Fibroblast of villous mesenchyme (primary cell): ENCODE results near the gene ZNF281. TPM values are rescaled to one million over a fixed set of nuclear protein-coding genes. Genes with fewer than 3 reads are reported as not detected.

Experiments used
- DNase-seq: peaks from one replicate; pipeline ENCODE4 v3.0.0-alpha.2; 2010; ENCODE audit warnings: low read depth
- H3K4me3 ChIP-seq: 2 replicates; pipeline ENCODE4 v1.5.1; 2011; ENCODE audit warnings: low read depth, mild to moderate bottlenecking, low read length
- CTCF ChIP-seq: IDR thresholded peaks from 2 replicates; pipeline ENCODE4 v1.5.1; 2012; ENCODE audit warnings: low read depth, mild to moderate bottlenecking, low read length; ENCODE audit not compliant: insufficient read depth
- total RNA-seq: library from RNA; depleted of rRNA; stranded (reverse); fragments of >200 nt; gene quantifications from 2 replicates; pipeline ENCODE4 v1.2.3, GENCODE V29; 2012

ZNF281 gene, protein sequence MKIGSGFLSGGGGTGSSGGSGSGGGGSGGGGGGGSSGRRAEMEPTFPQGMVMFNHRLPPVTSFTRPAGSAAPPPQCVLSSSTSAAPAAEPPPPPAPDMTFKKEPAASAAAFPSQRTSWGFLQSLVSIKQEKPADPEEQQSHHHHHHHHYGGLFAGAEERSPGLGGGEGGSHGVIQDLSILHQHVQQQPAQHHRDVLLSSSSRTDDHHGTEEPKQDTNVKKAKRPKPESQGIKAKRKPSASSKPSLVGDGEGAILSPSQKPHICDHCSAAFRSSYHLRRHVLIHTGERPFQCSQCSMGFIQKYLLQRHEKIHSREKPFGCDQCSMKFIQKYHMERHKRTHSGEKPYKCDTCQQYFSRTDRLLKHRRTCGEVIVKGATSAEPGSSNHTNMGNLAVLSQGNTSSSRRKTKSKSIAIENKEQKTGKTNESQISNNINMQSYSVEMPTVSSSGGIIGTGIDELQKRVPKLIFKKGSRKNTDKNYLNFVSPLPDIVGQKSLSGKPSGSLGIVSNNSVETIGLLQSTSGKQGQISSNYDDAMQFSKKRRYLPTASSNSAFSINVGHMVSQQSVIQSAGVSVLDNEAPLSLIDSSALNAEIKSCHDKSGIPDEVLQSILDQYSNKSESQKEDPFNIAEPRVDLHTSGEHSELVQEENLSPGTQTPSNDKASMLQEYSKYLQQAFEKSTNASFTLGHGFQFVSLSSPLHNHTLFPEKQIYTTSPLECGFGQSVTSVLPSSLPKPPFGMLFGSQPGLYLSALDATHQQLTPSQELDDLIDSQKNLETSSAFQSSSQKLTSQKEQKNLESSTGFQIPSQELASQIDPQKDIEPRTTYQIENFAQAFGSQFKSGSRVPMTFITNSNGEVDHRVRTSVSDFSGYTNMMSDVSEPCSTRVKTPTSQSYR
- 47.4 and 48.8 TPM in 2 replicates for total RNA-seq

DNA sequence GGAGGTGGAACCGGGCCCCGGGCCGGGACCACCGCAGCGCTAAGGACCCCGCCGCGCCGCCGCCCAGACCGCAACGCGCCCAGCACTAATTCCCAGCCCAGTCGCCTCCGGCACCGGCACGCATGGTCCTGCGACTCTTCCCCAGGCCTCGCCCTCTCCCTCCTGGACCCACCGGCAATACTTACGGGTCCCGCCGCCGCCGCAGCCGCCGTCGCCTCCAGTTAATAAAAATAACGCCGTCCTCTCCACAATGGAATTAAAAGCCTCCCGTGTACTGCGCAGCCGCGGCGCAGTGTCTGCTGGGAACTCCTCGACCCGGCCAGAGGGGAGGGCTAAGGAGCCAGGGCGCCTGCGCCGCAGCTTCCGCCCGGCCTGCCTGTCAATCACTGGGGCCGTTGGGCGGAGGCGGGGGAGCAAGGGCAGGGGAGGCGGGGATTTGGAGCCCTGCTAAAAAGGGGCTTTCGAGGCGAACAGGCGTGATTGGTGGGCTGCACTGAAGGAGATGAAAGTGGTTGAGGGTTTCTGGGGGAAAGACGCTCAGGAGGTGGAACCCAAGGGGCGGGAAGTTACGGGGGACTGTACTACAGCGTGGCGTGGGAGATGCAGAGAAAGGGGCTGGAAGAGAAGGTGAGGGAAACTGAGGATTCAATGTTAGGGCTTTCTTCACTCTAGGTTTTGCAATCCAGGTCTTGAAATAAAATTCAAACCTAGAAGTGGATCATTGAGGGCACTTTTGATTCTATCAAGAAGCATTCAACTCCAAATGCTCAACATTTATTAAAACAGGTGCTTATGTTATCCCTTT is at the start of gene ZNF281:
Gene ZNF281 (minus strand): TSS at position 276 of the 805 bp plus-strand sequence. CDS start 331 bp downstream, outside the sequence.
- no peak for TF ChIP-seq CTCF
- peak; percentile 91 for DNase-seq
- peak within 1 kb of the TSS; percentile 86 for H3K4me3 ChIP-seq

GRCh38 chr1:200458780-200459179 is 48.9 kb upstream of the ZNF281 start:
- no peak for TF ChIP-seq CTCF
- DNase-seq, result no peak

GRCh38 chr1:200457810-200458209 is 48.0 kb upstream of the ZNF281 start:
- no peak for DNase-seq
- H3K4me3 ChIP-seq, result no peak overlapping the region
- TF ChIP-seq CTCF, result no peak

More at GRCh38 chr1:200458780-200459179, 48.9 kb upstream of the ZNF281 start:
- no peak overlapping the region for H3K4me3 ChIP-seq

- DNase-seq, result no peak
- TF ChIP-seq CTCF, result no peak
- no peak overlapping the region for H3K4me3 ChIP-seq
Observed at GRCh38 chr1:200454425-200454824, 44.6 kb upstream of the ZNF281 start.

DNA sequence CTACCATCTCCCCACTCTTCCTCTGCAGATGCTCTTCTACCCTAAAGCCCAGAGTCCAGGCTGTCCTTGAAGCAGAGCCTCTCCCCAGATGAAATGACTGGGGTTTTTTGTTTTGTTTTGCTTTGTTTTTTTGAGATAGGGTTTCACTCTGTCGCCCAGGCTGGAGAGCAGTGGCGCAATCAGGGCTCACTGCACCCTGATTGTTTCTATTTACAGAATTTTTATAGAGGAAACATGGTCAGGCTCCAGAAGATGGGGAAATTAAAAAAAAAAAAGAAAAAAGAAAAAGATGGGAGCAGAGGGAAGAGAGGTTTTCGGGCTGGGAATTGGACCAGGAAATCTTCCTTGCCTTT is 43.7 kb upstream of the ZNF281 start:
- peak; percentile 73 for DNase-seq
- no peak for TF ChIP-seq CTCF
- peak overlapping the region; percentile 25 for H3K4me3 ChIP-seq

DNA sequence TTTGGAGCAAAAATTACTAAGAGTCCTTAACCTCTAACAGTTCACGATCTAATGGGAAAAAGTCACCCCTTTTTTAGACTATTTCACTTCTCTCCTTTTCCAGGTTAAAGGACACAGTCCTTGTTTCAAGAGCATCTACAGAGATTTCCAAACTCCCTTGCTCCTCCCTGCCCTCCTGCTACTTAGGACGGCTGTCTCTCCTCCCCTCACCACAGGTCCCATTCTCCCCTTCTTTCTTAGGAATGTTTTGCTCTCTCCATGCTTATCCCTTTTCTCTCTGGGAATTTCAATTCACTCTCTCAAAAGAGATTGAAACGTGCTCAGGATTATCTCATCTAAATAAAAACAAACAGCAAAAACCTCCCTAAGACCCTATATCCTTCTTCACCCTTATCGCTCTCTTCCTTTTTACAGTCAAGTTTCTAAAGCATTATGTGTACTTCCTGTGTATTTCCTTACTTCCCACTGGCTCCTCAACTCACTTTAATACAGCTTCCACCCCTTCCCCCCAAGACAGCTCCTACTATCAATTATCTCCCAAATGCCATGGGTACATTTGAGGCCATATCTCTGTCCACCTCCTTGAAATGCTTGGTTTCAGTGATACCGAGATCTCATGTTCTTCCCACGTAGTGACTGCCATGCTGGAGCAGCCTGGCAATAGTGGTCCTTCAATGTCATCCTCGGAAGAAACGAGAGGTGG is 43.2 kb upstream of the ZNF281 start:
- no peak for TF ChIP-seq CTCF
- DNase-seq, result peak; percentile 23
- H3K4me3 ChIP-seq, result peak overlapping the region; percentile 25
